Measurements from ENCODE around the gene ARSA.

DNA sequence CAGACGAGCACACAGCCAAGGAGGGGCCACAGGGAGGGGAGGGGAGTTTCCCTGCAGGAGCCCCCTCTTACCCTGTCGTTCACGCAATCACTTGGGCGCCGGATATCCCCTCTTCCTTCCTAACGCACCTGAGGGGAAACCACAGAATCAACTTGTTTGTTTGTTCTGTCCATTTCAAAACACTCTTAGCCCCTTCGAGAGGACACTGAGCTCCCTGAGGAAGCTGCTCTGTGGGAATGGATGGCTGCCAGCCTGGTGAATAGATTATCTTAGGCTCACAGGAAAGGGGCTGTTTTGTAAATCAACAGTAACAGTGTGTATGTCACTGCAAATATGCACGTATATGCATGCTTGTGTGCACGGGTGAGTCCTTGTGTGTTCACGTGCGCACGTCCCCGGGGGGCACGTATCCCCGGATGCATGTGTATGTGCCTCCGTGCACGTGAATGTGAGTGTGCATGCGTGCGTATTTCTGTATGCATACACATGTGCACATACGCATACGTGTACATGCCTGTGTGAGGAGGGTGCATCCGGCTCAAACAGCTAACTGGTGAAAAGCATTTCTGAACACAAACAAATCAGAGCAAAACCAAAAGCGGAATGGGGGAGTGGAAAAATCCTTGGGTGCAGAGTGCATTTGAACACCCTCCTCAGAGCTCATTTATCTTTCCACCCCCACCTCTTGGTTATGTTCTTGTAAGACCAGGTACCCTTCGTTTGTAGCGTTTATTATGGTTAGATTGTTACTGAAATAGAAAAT is 7.2 kb downstream of the ARSA start:
- TF ChIP-seq, protein P1, sequence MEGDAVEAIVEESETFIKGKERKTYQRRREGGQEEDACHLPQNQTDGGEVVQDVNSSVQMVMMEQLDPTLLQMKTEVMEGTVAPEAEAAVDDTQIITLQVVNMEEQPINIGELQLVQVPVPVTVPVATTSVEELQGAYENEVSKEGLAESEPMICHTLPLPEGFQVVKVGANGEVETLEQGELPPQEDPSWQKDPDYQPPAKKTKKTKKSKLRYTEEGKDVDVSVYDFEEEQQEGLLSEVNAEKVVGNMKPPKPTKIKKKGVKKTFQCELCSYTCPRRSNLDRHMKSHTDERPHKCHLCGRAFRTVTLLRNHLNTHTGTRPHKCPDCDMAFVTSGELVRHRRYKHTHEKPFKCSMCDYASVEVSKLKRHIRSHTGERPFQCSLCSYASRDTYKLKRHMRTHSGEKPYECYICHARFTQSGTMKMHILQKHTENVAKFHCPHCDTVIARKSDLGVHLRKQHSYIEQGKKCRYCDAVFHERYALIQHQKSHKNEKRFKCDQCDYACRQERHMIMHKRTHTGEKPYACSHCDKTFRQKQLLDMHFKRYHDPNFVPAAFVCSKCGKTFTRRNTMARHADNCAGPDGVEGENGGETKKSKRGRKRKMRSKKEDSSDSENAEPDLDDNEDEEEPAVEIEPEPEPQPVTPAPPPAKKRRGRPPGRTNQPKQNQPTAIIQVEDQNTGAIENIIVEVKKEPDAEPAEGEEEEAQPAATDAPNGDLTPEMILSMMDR (optimal IDR thresholded peaks at IDR 0.05 in 1 of 3, IDR thresholded peaks at IDR 0.05 in 1 of 3, conservative IDR thresholded peaks at IDR 0.05 in 1 of 3; ENCODE audit: extremely low read depth in 1 of 3, insufficient read depth in 2 of 3, low read length in 3 of 3), result peak; percentile 70 to 74 (median 74)
- TF ChIP-seq EZH2 (IDR thresholded peaks at IDR 0.05; ENCODE audit: low read length), result no peak

Data from keratinocyte (primary cell).